PC-3 (cell line): ENCODE measurements around the gene LRRC59.

Experiments
- CTCF ChIP-seq: fragments of 300-600 bp; sonication (generic); conservative IDR thresholded peaks from 2 replicates; pipeline ENCODE4 v1.5.1; 2017; ENCODE audit warnings: antibody characterized with exemption, low read depth, mild to moderate bottlenecking, low read length
- EZH2 ChIP-seq: fragments of 300-600 bp; sonication (generic); IDR thresholded peaks from one replicate; pipeline ENCODE4 v1.6.1; 2017; ENCODE audit warnings: antibody characterized with exemption, mild to moderate bottlenecking, low read length; ENCODE audit not compliant: unreplicated experiment
- EZH2phosphoT487 ChIP-seq: fragments of 300-600 bp; sonication (generic); IDR thresholded peaks from 2 replicates; pipeline ENCODE4 v1.6.1; 2018; ENCODE audit warnings: mild to moderate bottlenecking, antibody characterized with exemption, low read length, borderline replicate concordance

- TF ChIP-seq CTCF (no peak), EZH2phosphoT487 (no peak), EZH2 (no peak)
These were observed 51.7 kb downstream of the LRRC59 start, which contains the start of gene XYLT2 for GRCh38 chr17:50345432-50346312.
